ENCODE results near the gene DRAXIN. TPM values are rescaled to one million over a fixed set of nuclear protein-coding genes. Genes with fewer than 3 reads are reported as not detected.

The DRAXIN gene
- total and polyA plus RNA-seq, 2 donors (not counting 3 experiments of a cell fraction or from before 2014, with no cell fraction given): 0.44 to 3.2 TPM

DNA sequence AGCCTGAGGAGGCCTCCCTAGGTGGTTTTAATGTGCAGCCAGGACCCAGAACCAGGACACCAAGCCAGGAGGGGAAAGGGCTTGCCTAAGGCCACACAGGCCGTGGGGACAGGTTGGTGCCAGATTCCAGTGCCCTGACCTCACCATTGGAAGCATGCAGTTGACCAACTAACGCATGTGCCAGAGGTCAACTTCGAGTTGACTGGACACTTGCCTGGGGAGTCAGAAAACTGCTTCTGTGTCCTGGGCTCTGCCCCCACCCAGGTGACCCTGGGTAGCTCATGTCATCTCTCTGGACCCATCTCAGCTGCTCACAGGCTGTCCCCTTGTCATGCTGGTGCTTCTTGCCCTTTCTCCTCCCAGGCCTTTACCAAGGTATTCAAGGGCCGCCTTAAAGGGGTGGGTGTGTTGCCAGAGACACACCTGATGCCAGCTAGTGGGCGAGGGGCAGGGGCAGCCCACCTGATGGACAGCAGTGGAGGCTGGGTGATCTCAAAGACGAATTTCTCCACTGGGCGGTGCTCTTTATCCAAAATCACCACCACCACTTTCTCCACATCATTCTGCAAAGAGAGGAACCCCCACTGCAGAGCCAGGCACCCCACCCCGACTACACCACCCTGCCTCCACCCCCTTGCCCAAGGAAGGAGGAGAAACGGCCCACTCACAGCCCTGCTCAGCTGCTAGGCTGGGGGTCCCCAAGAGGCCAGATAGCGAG lies 15.0 kb upstream of the DRAXIN start:
- H3K4me3 ChIP-seq (replicated peaks in 1 of 3; ENCODE audit: insufficient read depth in 1 of 3, low read depth in 1 of 3, low read length in 3 of 3): no peak overlapping the region
- H4K20me1 ChIP-seq (replicated peaks; ENCODE audit: control insufficient read depth, extremely low read depth, insufficient read depth, low read length): no peaks in the 10 kb centered on the region
- dilution Hi-C loops (cut with MboI; ENCODE audit: extremely low pct_ligation_motif_present, low sequenced_read_pairs): no loop called here
- no peaks in the 10 kb centered on the region for H3K9me3 ChIP-seq (replicated peaks; ENCODE audit: control insufficient read depth, insufficient read depth, low read length)
- peaks cover 0 to 14% of the 10 kb centered on the region in 2 experiments for H3K36me3 ChIP-seq (ENCODE audit: control insufficient read depth in 2 of 2, extremely low read depth in 1 of 2, insufficient read depth in 2 of 2, low read length in 2 of 2)
- no peaks in the 10 kb centered on the region for H3K79me2 ChIP-seq (ENCODE audit: control insufficient read depth, insufficient read depth, low read length)
- peaks cover 5% of the 10 kb centered on the region for H3K4me1 ChIP-seq (ENCODE audit: control insufficient read depth, extremely low read depth, insufficient read depth, low read length)
- no peak for FAIRE-seq
- H3K9ac ChIP-seq (replicated peaks; ENCODE audit: extremely low read depth, insufficient read depth, low read length): no peak overlapping the region
- no peak overlapping the region for H2AFZ ChIP-seq (ENCODE audit: low read depth, low read length)
- no peak overlapping the region for H3K4me2 ChIP-seq (ENCODE audit: insufficient read depth, low read length)
- intact Hi-C loops (cut with micrococcal nuclease): no loop called here
- CTCF ChIA-PET: interaction anchor here (0.5 to 1.6 kb wide), 3 partner anchors 13 to 469 kb away, joined by 3 to 5 read pairs (median 4); partner anchors contain the start of gene FBXO6
- no peak for DNase-seq (ENCODE audit: low read depth, low spot score)
- H3K27me3 ChIP-seq (ENCODE audit: control insufficient read depth in 2 of 2, insufficient read depth in 2 of 2, low read length in 2 of 2): no peaks in the 10 kb centered on the region
- H3K27ac ChIP-seq (ENCODE audit: insufficient read depth, low read depth, low read length): no peak overlapping the region
- BruUV-seq (replicated peaks): no TSS peak
- POLR2A ChIA-PET: no interaction called here
- TF ChIP-seq GATA2 (IDR thresholded peaks at IDR 0.05; ENCODE audit: insufficient read depth, insufficient read length, low read depth, low read length) (no peak), EZH2 (IDR thresholded peaks at IDR 0.05; ENCODE audit: borderline replicate concordance, low read depth, low read length, severe bottlenecking) (no peak), FOS (IDR thresholded peaks at IDR 0.05; ENCODE audit: borderline replicate concordance, insufficient read depth, low read length) (no peak), CTCF (IDR thresholded peaks at IDR 0.05; ENCODE audit: extremely low read depth in 1 of 2, insufficient read depth in 1 of 2, low read depth in 1 of 2, low read length in 2 of 2) (no peak), POLR2AphosphoS5 (IDR thresholded peaks at IDR 0.05; ENCODE audit: insufficient read depth, low read depth, low read length) (no peak), MYC (IDR thresholded peaks at IDR 0.05; ENCODE audit: low read depth, low read length) (no peak), POLR2A (IDR thresholded peaks at IDR 0.05; ENCODE audit: low read depth, low read length) (no peak), JUN (IDR thresholded peaks at IDR 0.05; ENCODE audit: borderline replicate concordance, insufficient read depth, insufficient read length, low read depth) (no peak), MAX (IDR thresholded peaks at IDR 0.05; ENCODE audit: insufficient read depth, insufficient read length) (no peak)
- no peaks in the 10 kb centered on the region for H3K9me1 ChIP-seq (replicated peaks; ENCODE audit: control insufficient read depth, extremely low read depth, insufficient read depth, low read length)
